Stimulated activated CD8-positive, alpha-beta memory T cell treated with anti-CD3 and anti-CD28 coated beads, Interleukin-4, amount 100 ng/mL, for 24 hours (primary cell): ENCODE measurements around the gene ADGRL1.
"Not testable (repeated sequence)": the region's sequence is repeated elsewhere in the genome, so short reads cannot be mapped to it uniquely, and the experiment has no call there.

Source experiments
- DNase-seq: peaks from one replicate; pipeline ENCODE4 v3.0.0-alpha.2; 2020; ENCODE audit warnings: low read depth

ADGRL1 gene

GRCh38 chr19:14161305-14161704 lies 44.7 kb downstream of the ADGRL1 start:
- DNase-seq = no peak

DNA sequence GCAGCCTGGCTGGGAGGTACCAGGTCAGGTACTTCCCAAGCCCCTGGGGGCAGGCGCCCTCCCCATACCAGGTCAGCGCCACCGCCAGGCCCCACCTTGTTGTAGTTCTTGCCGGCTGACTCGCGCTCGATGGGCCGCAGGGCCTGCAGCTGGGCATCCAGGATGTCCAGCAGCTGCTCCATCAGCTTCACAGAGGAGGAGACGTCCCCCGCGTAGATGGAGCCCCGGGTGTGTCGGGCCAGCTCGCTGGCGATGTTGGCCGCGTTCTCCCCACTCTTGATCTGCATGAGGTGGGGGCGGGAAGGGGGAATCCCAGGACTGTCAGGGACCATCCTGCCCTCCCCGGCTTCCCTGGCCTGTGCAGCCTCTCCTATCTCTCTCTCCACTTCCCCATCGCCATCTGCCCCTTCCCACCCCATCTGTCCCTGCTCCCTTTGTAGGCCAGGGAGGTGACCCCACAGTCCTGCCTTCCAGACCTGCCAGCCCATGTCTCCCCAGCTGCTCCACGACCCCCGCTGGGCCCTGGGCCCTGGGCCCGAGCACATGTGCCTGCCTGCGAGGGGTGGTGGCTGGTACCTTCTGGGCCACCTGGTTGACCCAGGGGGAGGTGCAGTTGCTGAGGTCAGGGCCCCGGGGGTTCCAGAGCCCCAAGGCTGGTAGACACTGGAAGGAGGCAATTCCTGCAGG lies 45.8 kb downstream of the ADGRL1 start:
- DNase-seq = no peak

DNA sequence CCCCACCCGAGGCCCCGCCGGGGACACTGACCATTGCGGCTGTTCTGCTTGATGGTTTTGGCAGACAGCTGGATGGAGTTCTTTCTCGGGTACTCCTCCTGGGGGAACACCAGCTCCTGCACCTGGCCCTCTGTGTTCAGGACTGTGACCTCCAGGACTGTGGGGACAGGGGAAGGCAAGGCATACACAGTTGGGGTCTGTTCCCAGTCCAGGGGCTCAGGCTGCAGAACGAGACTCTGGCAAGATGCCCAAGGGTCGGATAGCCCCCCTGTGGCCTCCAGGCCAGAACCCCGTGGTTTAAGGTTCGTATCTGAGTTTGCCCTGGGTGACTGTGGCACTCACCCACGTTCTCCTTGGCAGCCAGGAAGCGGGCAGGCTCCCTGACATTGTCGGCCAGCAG lies 46.9 kb downstream of the ADGRL1 start:
- no peak for DNase-seq

GRCh38 chr19:14158276-14159023 lies 47.5 kb downstream of the ADGRL1 start:
- no peak for DNase-seq

GRCh38 chr19:14156971-14157717 lies 48.8 kb downstream of the ADGRL1 start:
- DNase-seq = no peak

DNA sequence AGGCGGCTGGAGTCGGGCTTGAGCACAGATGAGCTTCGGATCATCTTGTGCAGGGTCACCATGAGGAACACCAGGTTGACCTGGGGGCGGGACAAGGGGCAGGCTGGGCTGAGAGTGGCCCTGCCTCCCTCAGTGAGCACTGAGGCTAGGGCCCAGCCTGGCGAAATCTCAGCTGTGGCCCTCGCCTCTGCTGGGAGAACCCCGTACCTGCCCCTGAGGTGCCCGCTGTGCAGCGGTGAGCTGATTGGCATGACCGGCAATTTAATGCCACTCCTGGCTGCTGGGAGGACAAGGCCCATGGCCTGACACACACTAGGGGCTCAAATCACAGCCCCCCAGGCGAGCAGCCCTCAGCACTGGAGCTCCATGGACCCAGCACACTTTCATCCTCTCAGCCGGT lies 49.8 kb downstream of the ADGRL1 start:
- no peak for DNase-seq

DNA sequence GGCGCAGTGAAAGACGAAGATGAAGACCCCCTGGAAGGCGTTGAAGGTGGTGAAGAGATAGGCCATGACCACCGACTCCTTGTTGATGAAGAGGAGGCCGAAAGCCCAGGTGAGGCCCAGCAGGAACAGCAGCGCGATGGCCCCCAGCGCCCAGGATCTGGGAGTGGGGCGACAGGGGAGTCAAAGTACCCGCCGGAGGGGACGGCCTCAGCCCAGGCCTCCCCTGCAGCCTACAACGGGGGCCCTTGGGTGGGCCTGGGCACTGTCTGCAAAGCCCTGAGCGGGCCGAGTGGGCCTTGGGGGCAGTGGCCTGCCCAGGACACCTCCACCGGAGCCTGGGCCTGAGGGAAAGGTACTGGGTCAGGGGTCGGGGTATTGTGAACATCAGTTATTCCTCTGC lies 50.6 kb downstream of the ADGRL1 start:
- no peak for DNase-seq

GRCh38 chr19:14152713-14153112 lies 53.3 kb downstream of the ADGRL1 start:
- no peak for DNase-seq

DNA sequence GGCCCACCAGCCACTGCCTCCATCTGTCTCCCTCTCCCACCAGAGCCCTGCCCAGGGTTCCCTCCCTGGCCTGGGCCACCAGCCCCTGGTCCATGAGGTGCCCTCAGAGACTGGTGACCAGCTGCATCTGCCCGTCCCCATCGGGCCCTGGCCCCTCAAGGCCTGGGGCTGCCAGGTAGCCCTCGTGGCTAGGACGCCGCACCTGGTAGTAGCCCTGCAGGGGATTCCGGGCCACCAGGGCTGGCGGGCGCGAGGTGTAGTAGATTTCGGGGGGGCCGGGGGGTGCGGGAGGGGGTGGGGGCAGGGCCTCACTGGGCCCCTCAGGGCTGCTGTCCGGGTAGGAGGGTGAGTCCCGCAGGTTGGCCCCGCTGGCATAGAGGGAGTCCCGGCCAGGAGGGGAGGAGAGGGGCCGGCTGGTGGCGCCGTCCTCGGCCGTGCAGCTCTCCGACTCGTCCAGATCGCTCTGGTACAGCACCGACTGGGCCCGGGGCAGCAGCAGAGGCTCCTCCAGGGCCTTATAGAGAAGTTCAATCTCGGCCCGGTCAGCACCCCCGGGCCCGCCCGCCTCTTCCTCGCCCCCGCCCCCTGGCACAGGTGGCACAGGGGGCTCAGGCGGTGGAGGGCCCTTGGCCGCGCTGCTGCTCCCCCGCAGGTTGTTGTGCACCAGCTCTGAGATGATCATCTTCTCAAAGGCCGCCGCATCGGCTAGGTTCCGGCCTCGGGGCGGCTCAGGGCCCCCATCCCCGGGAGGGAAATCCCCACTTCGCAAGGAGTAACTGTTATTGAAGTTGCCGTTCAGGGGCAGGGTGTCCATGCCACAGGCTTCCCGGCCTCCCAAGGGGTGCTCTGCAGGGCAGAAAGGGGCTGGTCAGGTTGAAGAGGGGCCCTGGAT lies 55.0 kb downstream of the ADGRL1 start:
- DNase-seq = no peak

GRCh38 chr19:14150041-14150769 lies 55.8 kb downstream of the ADGRL1 start:
- no peak for DNase-seq

DNA sequence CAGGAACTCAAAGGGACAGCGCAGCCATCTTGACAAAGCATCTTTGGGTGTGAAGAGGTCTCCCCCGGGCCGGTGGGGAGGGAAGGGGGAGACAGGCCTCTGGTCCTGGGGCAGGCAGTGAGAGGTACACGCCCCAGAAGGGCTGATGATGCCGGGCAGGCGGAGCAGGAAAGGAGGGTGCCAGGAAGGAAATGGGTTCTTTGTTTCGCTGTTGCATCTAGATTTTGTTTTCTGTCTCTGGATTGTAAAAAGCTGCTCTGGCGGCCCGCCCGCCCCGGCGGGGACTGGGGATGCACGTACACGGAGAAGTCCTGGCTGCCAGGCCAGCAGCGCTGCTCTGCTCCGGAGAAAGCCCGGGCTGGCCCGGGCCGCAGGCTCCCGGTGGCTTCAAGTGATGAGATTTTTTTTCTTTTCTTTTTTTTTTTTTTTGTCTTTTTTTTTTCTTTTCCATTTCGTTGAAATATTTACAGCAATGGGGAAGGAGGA lies 56.4 kb downstream of the ADGRL1 start:
- DNase-seq = no peak

DNA sequence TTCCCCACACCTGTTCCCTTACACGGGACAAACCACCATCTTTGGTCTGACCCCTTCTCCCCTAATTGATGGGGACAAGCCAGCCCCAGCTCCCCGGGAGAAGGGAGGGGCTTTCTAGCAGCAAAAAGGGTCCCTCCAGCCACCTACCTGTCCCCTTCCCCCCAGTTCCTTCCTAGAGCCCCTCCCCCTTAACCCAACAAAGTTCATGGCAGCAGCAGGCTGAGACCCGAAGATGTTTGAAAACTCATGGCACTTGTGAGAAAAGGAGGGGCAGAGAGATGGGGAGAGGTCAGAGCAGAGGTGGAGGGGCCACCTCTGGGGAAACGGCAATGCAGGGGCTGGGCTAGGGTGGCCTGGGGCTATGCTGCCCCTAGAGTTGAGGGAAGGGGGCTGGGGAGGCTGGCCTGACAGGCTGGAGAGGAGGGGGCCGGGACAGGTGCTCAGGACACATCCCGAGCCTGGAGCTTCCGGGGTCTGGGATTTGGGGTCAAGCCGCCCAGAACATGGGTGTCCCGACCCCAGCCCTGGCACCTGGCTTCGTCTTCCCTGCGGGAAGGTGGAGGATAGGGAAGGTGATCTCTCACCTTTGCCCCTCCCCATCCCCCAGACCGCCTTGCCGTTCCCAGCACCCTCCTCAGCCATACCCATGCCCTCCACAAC lies 57.1 kb downstream of the ADGRL1 start:
- no peak for DNase-seq

GRCh38 chr19:14147797-14148605 lies 58.0 kb downstream of the ADGRL1 start:
- peak; percentile 37 for DNase-seq

GRCh38 chr19:14146789-14147216 lies 59.2 kb downstream of the ADGRL1 start:
- DNase-seq = no peak

GRCh38 chr19:14146169-14146568 lies 59.8 kb downstream of the ADGRL1 start:
- not testable (repeated sequence) for DNase-seq

DNA sequence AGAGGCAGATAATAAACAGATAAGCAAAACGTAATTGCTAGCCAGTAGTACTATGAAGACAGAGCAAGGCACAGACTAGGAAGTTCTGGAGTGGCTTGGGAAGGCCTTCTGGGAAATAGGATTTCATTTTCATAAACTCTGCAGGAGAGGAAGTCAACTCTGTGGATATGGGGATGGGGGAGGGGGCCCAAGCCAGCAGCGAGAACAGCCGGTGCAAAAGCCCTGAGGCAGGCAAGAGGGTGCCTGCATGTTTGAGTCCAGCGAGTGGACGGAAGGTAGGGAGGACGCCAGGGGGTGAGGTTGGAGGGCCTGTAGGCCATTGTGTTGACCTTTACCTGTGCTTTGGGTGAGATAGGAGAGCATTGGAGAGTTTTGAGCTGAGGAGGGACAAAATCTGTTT lies 60.6 kb downstream of the ADGRL1 start:
- DNase-seq = no peak

- DNase-seq = no peak
Measured at GRCh38 chr19:14142262-14143190, 63.4 kb downstream of the ADGRL1 start.

DNA sequence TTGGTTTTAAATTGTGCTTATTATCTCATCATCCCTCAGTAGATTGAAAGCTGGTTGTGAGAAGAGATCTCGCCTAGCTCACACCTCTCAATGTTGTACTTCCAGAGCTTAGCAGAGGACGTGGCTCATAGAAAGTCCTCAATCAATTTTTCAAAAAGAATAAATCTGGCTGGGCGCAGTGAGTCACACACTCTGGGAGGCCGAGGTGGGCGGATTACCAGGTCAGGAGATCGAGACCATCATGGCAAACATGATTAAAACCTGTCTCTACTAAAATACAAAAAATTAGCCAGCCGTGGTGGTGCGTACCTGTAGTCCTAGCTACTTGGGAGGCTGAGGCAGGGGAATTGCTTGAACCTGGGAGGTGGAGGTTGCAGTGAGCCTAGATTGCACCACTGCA lies 64.9 kb downstream of the ADGRL1 start:
- DNase-seq = no peak

DNA sequence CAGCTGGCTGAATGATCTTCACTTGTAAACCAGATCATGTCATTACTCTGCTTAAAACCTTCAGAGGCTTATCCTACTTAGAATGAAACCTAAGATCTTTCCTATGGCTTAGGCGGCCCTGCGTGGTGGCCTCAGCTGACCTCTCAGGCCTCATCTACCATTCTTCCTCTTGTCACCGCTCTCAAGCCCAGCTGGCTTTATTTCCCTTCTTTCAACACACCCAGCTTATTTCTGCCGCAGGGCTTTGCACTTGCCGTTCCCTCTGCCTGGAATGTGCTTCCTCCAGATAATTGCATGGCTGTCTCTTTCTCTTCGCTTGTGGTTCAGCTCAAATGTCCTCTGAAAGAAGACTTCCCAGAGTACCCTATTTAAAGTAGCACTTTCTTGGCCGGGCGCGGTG lies 66.0 kb downstream of the ADGRL1 start:
- no peak for DNase-seq
